B cell (primary cell): ENCODE results near the gene RNASE12. TPM values are rescaled to one million over a fixed set of nuclear protein-coding genes. Genes with fewer than 3 reads are reported as not detected.
"Not testable (repeated sequence)": the region's sequence is repeated elsewhere in the genome, so short reads cannot be mapped to it uniquely, and the experiment has no call there.

ENCODE experiments used
- ATAC-seq: fragments of 200-7000 bp; cut with Tn5 transposase; one replicate; pipeline ENCODE4 v1.10.0; 2021; ENCODE audit warnings: low read depth, mild to moderate bottlenecking, moderate number of reproducible peaks, moderate library complexity
- CTCF ChIA-PET: fragments of 350-600 bp; sonication (Branson Sonifier 250); formaldehyde crosslinking; loops from one replicate; lab custom pipeline; 2021; ENCODE audit warnings: antibody characterized with exemption, inconsistent platforms; lab: Charles Lee
- POLR2A ChIA-PET: fragments of 350-600 bp; sonication (Branson Sonifier 250); formaldehyde crosslinking; loops from one replicate; lab custom pipeline; 2021; ENCODE audit warnings: antibody characterized with exemption; lab: Charles Lee
- DNase-seq: peaks from one replicate; pipeline ENCODE4 v3.0.0; 2013
- H2AFZ ChIP-seq: 2 replicates; pipeline ENCODE4 v1.6.1; 2012; ENCODE audit warnings: mild to moderate bottlenecking, low read depth, low read length; ENCODE audit not compliant: insufficient read depth, poor library complexity, severe bottlenecking
- H3K27ac ChIP-seq, 2 donors: 1 replicate in 1 of 2; 2 replicates in 1 of 2; pipeline ENCODE4 v1.5.1; 2012 to 2013; ENCODE audit warnings: low read length in 2 of 2, mild to moderate bottlenecking in 2 of 2, moderate library complexity in 1 of 2
- H3K27me3 ChIP-seq, 4 experiments: fragments of 200-600 bp in 1 of 4; sonication (generic) in 1 of 4; replicated peaks in 1 of 4; 1 replicate in 2 of 4; 2 replicates in 2 of 4; pipeline versions ENCODE4 v1.6.1 to v1.7.0; 2013 to 2016; ENCODE audit warnings: low read length in 3 of 4, mild to moderate bottlenecking in 2 of 4, mixed read lengths in 1 of 4, moderate library complexity in 1 of 4; ENCODE audit not compliant: insufficient read depth in 4 of 4, control insufficient read depth in 3 of 4; ENCODE audit errors: control extremely low read depth in 1 of 4
- H3K36me3 ChIP-seq, 2 experiments: replicated peaks in 1 of 2; 1 replicate in 1 of 2; 2 replicates in 1 of 2; pipeline versions ENCODE4 v1.6.1 to v1.7.1; 2013; ENCODE audit warnings: low read length in 1 of 2; ENCODE audit not compliant: insufficient read depth in 2 of 2, control insufficient read depth in 1 of 2; ENCODE audit errors: control extremely low read depth in 1 of 2, extremely low read depth in 1 of 2
- H3K4me1 ChIP-seq, 2 donors: fragments of 200-600 bp in 1 of 2; sonication (generic) in 1 of 2; 1 replicate in 1 of 2; 2 replicates in 1 of 2; pipeline versions ENCODE4 v1.5.1 to v1.6.1; 2013 to 2017; ENCODE audit warnings: low read length in 2 of 2; ENCODE audit not compliant: control insufficient read depth in 2 of 2, insufficient read depth in 2 of 2
- H3K4me2 ChIP-seq: replicated peaks from 2 replicates; pipeline ENCODE3; 2012; ENCODE audit warnings: mild to moderate bottlenecking, low read depth, low read length; ENCODE audit not compliant: poor library complexity, severe bottlenecking
- H3K4me3 ChIP-seq, 5 experiments: fragments of 200-600 bp in 1 of 5; sonication (generic) in 1 of 5; 1 replicate in 3 of 5; 2 replicates in 2 of 5; pipeline versions ENCODE4 v1.5.1 to v1.7.0; 2011 to 2016; ENCODE audit warnings: low read length in 4 of 5, mild to moderate bottlenecking in 4 of 5, low read depth in 2 of 5, control low read depth in 1 of 5, moderate library complexity in 1 of 5; ENCODE audit not compliant: insufficient read depth in 1 of 5; ENCODE audit errors: control extremely low read depth in 1 of 5, extremely low read depth in 1 of 5
- H3K79me2 ChIP-seq: fragments of 200-600 bp; sonication (generic); one replicate; pipeline ENCODE4 v1.6.0; 2016; ENCODE audit warnings: low read length; ENCODE audit not compliant: control insufficient read depth, insufficient read depth
- H3K9ac ChIP-seq: fragments of 200-600 bp; sonication (generic); 2 replicates; pipeline ENCODE4 v1.6.1; 2017; ENCODE audit warnings: mild to moderate bottlenecking, low read length, moderate library complexity
- H3K9me3 ChIP-seq, 3 donors: one replicate each; pipeline versions ENCODE4 v1.6.1 to v1.7.1; 2013; ENCODE audit warnings: low read length in 2 of 3; ENCODE audit not compliant: control insufficient read depth in 2 of 3, insufficient read depth in 1 of 3; ENCODE audit errors: control extremely low read depth in 1 of 3
- H4K20me1 ChIP-seq: 2 replicates; pipeline ENCODE4 v1.6.0; 2012; ENCODE audit warnings: mild to moderate bottlenecking, low read length; ENCODE audit not compliant: insufficient read depth, control insufficient read depth, poor library complexity, severe bottlenecking
- H3K27ac Mint-ChIP-seq: one replicate; pipeline ENCODE4 v1.8.0; 2021; ENCODE audit warnings: mixed read lengths
- H3K27me3 Mint-ChIP-seq: one replicate; pipeline ENCODE4 v1.8.0; 2021; ENCODE audit warnings: mixed read lengths
- H3K4me1 Mint-ChIP-seq: one replicate; pipeline ENCODE4 v1.8.0; 2021; ENCODE audit warnings: mixed read lengths
- H3K4me3 Mint-ChIP-seq: one replicate; pipeline ENCODE4 v1.8.0; 2021; ENCODE audit warnings: mixed read lengths
- H3K9me3 Mint-ChIP-seq: one replicate; pipeline ENCODE4 v1.8.0; 2022; ENCODE audit warnings: mixed read lengths; ENCODE audit not compliant: insufficient read depth
- EZH2 ChIP-seq: IDR thresholded peaks from 2 replicates; pipeline ENCODE4 v1.6.1; 2012; ENCODE audit warnings: borderline replicate concordance, low read depth, mild to moderate bottlenecking, moderate library complexity, low read length; ENCODE audit not compliant: insufficient read depth, poor library complexity, severe bottlenecking
- WGBS: methylation state at CpG from one replicate; pipeline ENCODE4 v1.1.5; 2013; ENCODE audit warnings: missing lambda C conversion rate; ENCODE audit not compliant: insufficient coverage; 5-methylcytosine and 5-hydroxymethylcytosine counted together
- intact Hi-C: fragments of 100-400 bp; cut with micrococcal nuclease; formaldehyde crosslinking; loops from one replicate; pipeline ENCODE4 v1.10.0; 2022
- polyA plus RNA-seq: library from polyadenylated mRNA; depleted of rRNA; stranded (reverse); fragments of >200 nt; gene quantifications from 2 replicates; pipeline ENCODE4 v1.2.3, GENCODE V29; 2012
- total RNA-seq, 2 donors: library from RNA; stranded (reverse); fragments of 120-200 nt in 1 of 2; gene quantifications; 1 replicate in 1 of 2; 2 replicates in 1 of 2; pipeline versions ENCODE4 v1.2.3 to v1.2.4, GENCODE V29; 2013 to 2022
- TF ChIP-seq, protein P1 (sequence below): fragments of 200-600 bp; IDR thresholded peaks from one replicate; pipeline ENCODE4 v1.8.0; 2022; ENCODE audit warnings: antibody characterized with exemption, mild to moderate bottlenecking

RNASE12 gene
- total and polyA plus RNA-seq, 2 donors (not counting 1 experiment from before 2014, with no cell fraction given), result not detected

- TF ChIP-seq, protein P1, sequence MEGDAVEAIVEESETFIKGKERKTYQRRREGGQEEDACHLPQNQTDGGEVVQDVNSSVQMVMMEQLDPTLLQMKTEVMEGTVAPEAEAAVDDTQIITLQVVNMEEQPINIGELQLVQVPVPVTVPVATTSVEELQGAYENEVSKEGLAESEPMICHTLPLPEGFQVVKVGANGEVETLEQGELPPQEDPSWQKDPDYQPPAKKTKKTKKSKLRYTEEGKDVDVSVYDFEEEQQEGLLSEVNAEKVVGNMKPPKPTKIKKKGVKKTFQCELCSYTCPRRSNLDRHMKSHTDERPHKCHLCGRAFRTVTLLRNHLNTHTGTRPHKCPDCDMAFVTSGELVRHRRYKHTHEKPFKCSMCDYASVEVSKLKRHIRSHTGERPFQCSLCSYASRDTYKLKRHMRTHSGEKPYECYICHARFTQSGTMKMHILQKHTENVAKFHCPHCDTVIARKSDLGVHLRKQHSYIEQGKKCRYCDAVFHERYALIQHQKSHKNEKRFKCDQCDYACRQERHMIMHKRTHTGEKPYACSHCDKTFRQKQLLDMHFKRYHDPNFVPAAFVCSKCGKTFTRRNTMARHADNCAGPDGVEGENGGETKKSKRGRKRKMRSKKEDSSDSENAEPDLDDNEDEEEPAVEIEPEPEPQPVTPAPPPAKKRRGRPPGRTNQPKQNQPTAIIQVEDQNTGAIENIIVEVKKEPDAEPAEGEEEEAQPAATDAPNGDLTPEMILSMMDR, result no peak
- no peak for TF ChIP-seq EZH2
- Mint-ChIP-seq H3K9me3 (no peaks in the 10 kb centered on the region), H3K4me1 (no peaks in the 10 kb centered on the region), H3K4me3 (no peak overlapping the region), H3K27ac (no peak overlapping the region), H3K27me3 (no peaks in the 10 kb centered on the region)
- Histone ChIP-seq H3K4me1 (no peaks in the 10 kb centered on the region), H3K9me3 (no peaks in the 10 kb centered on the region), H3K27me3 (no peaks in the 10 kb centered on the region), H2AFZ (no peak overlapping the region), H4K20me1 (no peaks in the 10 kb centered on the region), H3K4me3 (no peak overlapping the region), H3K36me3 (no peaks in the 10 kb centered on the region), H3K27ac (no peak overlapping the region), H3K4me2 (no peak overlapping the region), H3K79me2 (no peaks in the 10 kb centered on the region), H3K9ac (no peak overlapping the region)
- no peak for ATAC-seq
- DNase-seq, result no peak
- ChIA-PET POLR2A (no interaction called here), CTCF (no interaction called here)
- WGBS, result 91% methylated on average over 12 of the region's 12 CpGs
- intact Hi-C loops, result no loop called here
Measured at GRCh38 chr14:20601522-20601921, 10.3 kb upstream of the RNASE12 start.

- no peaks in the 10 kb centered on the region for H3K4me1 Mint-ChIP-seq
Measured at GRCh38 chr14:20597108-20597507, 5.9 kb upstream of the RNASE12 start.

DNA sequence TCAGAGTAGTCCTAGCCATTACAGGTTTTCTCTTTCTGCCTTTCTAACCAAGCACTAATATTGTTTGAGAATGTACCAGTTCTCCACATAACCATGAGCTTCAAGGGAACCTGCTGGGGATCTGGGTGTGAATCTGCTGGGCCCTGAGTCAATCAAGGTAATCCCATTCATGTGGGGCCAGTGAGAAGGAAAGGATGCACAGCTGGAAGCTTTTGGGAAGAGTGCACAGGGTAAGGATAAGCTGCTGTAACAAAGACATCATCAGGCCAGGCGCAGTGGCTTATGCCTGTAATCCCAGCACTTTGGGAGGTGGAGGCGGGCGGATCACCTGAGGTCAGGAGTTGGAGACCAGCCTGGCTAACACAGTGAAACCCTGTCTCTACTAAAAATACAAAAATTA lies 4.5 kb upstream of the RNASE12 start:
- H3K9me3 ChIP-seq, H4K20me1 ChIP-seq, DNase-seq, H3K9me3 Mint-ChIP-seq, H3K4me1 ChIP-seq, H3K27ac Mint-ChIP-seq, ATAC-seq, H3K27ac ChIP-seq, H3K4me2 ChIP-seq, POLR2A ChIA-PET, H3K79me2 ChIP-seq, H2AFZ ChIP-seq, H3K36me3 ChIP-seq, H3K9ac ChIP-seq, H3K4me1 Mint-ChIP-seq, H3K4me3 ChIP-seq, H3K4me3 Mint-ChIP-seq, H3K27me3 ChIP-seq, intact Hi-C loops: not testable (repeated sequence)
- H3K27me3 Mint-ChIP-seq, result peaks cover 21% of the 10 kb centered on the region
- CTCF ChIA-PET, result interaction anchor here (1.6 kb wide), 1 partner anchor 13 kb away, joined by 5 read pairs; no protein-coding TSS in a partner anchor
- WGBS, result 100% methylated on average over 3 of the region's 3 CpGs

More at GRCh38 chr14:20597108-20597507, 5.9 kb upstream of the RNASE12 start:
- H3K4me3 ChIP-seq, result no peak overlapping the region
- Mint-ChIP-seq H3K27me3 (peaks cover 9% of the 10 kb centered on the region), H3K4me3 (no peak overlapping the region), H3K27ac (no peak overlapping the region), H3K9me3 (no peaks in the 10 kb centered on the region)
- no peak overlapping the region for H2AFZ ChIP-seq
- 100% methylated on average over 1 of the region's 1 CpG for WGBS
- ChIA-PET CTCF (interaction anchor here (0.8 to 1.7 kb wide), 3 partner anchors 12 to 270 kb away, joined by 3 to 5 read pairs (median 3); no protein-coding TSS in a partner anchor), POLR2A (no interaction called here)
- H3K4me1 ChIP-seq, result no peaks in the 10 kb centered on the region
- H3K9me3 ChIP-seq, result no peaks in the 10 kb centered on the region
- TF ChIP-seq EZH2, result no peak
- TF ChIP-seq, protein P1, result no peak
- intact Hi-C loops, result no loop called here
- H3K27ac ChIP-seq, result no peak overlapping the region
- DNase-seq, result no peak
- H3K9ac ChIP-seq, result no peak overlapping the region
- H3K4me2 ChIP-seq, result no peak overlapping the region
- H3K79me2 ChIP-seq, result no peaks in the 10 kb centered on the region
- H3K27me3 ChIP-seq, result no peaks in the 10 kb centered on the region
- no peaks in the 10 kb centered on the region for H4K20me1 ChIP-seq
- no peak for ATAC-seq
- no peaks in the 10 kb centered on the region for H3K36me3 ChIP-seq
